Left lung (tissue), 10 donors: ENCODE measurements around the gene TRHDE. TPM values are rescaled to one million over a fixed set of nuclear protein-coding genes. Genes with fewer than 3 reads are reported as not detected.

ENCODE experiments used
- ATAC-seq: fragments of 200-7000 bp; cut with Tn5 transposase; one replicate; pipeline ENCODE4 v1.9.1; 2020; ENCODE audit warnings: moderate library complexity
- DNase-seq, 4 donors: peaks; one replicate each; pipeline ENCODE4 v3.0.0-alpha.2; 2013 to 2020
- H3K27ac ChIP-seq, 2 donors: fragments of 200-600 bp; sonication (generic) in 1 of 2; one replicate each; pipeline versions ENCODE4 v1.5.0 to v1.8.0; 2020 to 2021
- H3K27me3 ChIP-seq, 2 donors: fragments of 200-600 bp; sonication (generic) in 1 of 2; one replicate each; pipeline versions ENCODE4 v1.5.0 to v1.8.0; 2020 to 2021
- H3K36me3 ChIP-seq, 2 donors: fragments of 200-600 bp; sonication (generic) in 1 of 2; one replicate each; pipeline versions ENCODE4 v1.5.0 to v1.8.0; 2020 to 2021
- H3K4me1 ChIP-seq, 2 donors: fragments of 200-600 bp; one replicate each; pipeline ENCODE4 v1.8.0; 2021
- H3K4me3 ChIP-seq, 2 donors: fragments of 200-600 bp; sonication (generic) in 1 of 2; one replicate each; pipeline versions ENCODE4 v1.5.0 to v1.8.0; 2020 to 2021; ENCODE audit warnings: mild to moderate bottlenecking in 1 of 2
- H3K9me3 ChIP-seq, 2 donors: fragments of 200-600 bp; sonication (generic) in 1 of 2; one replicate each; pipeline versions ENCODE4 v1.5.0 to v1.8.0; 2020 to 2021
- intact Hi-C, 2 donors: fragments of 100-400 bp; cut with DNase I; formaldehyde crosslinking; loops; one replicate each; pipeline versions ENCODE4 v1.11.2 to v1.14.2; 2022
- polyA plus RNA-seq, 6 donors: library from polyadenylated mRNA; unstranded; fragments of 120-200 nt; gene quantifications; one replicate each; pipeline ENCODE4 v1.2.1, GENCODE V29; 2013; ENCODE audit not compliant: insufficient read length in 6 of 6
- total RNA-seq, 2 donors: library from RNA; stranded (reverse); fragmentation: NEBNext Ultra II Directional; extraction: Animal tissue kit (Norgen Biotek cat#: 25700); gene quantifications; one replicate each; pipeline ENCODE4 v1.2.1, GENCODE V29; 2021
- TF ChIP-seq, protein P1 (sequence below), 2 donors: fragments of 200-600 bp; sonication (generic) in 1 of 2; IDR thresholded peaks; one replicate each; pipeline versions ENCODE4 v1.5.0 to v1.8.0; 2021; ENCODE audit warnings: antibody characterized with exemption in 2 of 2
- donor health status: DM: no; HTN: yes; CAD: no.
- donor health status: DM: no; HTN: no; CAD: no.

Gene TRHDE
- total and polyA plus RNA-seq, 8 donors: 0.87 to 4.3 (median 2.8) TPM

DNA sequence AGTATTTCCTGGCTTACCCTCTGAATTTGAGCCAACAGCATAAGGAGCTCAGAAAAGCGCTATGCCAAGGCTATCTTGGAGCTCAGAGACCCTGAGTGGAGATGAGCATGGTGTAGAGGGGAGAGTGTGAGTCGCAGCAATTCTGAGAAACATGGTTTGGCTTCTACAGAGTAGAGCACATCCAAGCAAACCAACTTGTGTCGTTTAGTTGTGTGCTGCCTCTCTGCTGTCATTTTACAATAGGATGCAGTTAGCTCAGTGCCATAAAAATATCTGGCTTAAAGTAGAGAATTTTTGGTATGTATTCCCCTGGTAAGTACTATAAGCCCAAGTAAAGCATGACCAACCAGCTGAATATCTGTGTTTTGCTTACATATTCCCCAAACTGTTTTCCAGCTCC, 249.2 kb downstream of the TRHDE start:
- H3K4me3 ChIP-seq: no peak overlapping the region
- DNase-seq: no peak
- intact Hi-C loops: no loop called here
- no peak overlapping the region for H3K27ac ChIP-seq
- no peak for ATAC-seq
- no peaks in the 10 kb centered on the region for H3K27me3 ChIP-seq
- H3K4me1 ChIP-seq: no peaks in the 10 kb centered on the region
- TF ChIP-seq, protein P1, sequence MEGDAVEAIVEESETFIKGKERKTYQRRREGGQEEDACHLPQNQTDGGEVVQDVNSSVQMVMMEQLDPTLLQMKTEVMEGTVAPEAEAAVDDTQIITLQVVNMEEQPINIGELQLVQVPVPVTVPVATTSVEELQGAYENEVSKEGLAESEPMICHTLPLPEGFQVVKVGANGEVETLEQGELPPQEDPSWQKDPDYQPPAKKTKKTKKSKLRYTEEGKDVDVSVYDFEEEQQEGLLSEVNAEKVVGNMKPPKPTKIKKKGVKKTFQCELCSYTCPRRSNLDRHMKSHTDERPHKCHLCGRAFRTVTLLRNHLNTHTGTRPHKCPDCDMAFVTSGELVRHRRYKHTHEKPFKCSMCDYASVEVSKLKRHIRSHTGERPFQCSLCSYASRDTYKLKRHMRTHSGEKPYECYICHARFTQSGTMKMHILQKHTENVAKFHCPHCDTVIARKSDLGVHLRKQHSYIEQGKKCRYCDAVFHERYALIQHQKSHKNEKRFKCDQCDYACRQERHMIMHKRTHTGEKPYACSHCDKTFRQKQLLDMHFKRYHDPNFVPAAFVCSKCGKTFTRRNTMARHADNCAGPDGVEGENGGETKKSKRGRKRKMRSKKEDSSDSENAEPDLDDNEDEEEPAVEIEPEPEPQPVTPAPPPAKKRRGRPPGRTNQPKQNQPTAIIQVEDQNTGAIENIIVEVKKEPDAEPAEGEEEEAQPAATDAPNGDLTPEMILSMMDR (IDR thresholded peaks at IDR 0.05): no peak
- peaks cover 0 to 2% of the 10 kb centered on the region in 2 donors for H3K9me3 ChIP-seq
- no peaks in the 10 kb centered on the region for H3K36me3 ChIP-seq

DNA sequence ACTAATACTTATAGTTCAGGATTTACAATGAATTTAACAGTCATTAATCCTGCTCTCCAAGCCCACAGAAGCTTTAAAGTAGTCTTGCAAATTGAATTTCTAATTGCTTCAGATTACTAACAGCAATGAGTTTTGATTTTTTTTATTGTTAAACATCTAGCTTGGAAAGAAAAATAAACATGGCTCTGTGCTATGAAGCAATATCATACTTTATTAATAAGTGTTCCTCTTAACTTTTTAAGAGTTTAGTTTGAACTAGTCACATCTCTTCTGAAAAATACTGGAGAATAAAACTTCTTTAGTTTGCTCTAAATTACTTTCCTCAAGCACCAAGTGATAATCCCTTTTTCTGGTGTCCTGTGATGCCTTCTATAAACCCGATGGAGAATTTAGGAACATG, 250.2 kb downstream of the TRHDE start:
- Histone ChIP-seq H3K4me3 (no peak overlapping the region), H3K36me3 (no peaks in the 10 kb centered on the region), H3K27me3 (no peaks in the 10 kb centered on the region), H3K9me3 (peaks cover 0 to 2% of the 10 kb centered on the region in 2 donors), H3K4me1 (no peaks in the 10 kb centered on the region), H3K27ac (no peak overlapping the region)
- DNase-seq (no peak), ATAC-seq (peak; percentile 48)
- intact Hi-C loops: no loop called here
- TF ChIP-seq, protein P1 (IDR thresholded peaks at IDR 0.05): no peak

DNA sequence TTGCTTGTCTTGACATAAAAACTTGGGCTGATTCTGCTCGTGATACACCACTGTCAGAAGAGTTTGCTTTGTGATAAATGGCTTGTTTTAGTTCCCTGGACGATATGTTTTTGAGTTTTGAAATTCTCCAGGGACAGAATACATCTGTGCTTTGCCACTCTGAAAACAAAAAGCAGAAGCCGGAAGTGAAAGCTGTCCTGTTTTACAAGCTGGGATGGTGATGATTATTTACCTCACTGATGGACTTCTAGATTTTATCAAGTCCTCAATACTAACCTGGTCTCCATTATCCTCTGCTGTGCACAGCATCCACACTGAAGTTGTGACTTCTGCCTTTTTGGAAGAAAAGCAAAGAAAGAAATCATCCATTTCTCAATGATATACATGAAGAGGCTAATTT, 251.6 kb downstream of the TRHDE start:
- no peak overlapping the region for H3K27ac ChIP-seq
- TF ChIP-seq, protein P1 (IDR thresholded peaks at IDR 0.05): no peak
- H3K4me3 ChIP-seq: no peak overlapping the region
- no peaks in the 10 kb centered on the region for H3K36me3 ChIP-seq
- no peaks in the 10 kb centered on the region for H3K27me3 ChIP-seq
- no peak for DNase-seq
- no peak for ATAC-seq
- no peaks in the 10 kb centered on the region for H3K4me1 ChIP-seq
- H3K9me3 ChIP-seq: peaks cover 0 to 2% of the 10 kb centered on the region in 2 donors
- intact Hi-C loops: no loop called here

DNA sequence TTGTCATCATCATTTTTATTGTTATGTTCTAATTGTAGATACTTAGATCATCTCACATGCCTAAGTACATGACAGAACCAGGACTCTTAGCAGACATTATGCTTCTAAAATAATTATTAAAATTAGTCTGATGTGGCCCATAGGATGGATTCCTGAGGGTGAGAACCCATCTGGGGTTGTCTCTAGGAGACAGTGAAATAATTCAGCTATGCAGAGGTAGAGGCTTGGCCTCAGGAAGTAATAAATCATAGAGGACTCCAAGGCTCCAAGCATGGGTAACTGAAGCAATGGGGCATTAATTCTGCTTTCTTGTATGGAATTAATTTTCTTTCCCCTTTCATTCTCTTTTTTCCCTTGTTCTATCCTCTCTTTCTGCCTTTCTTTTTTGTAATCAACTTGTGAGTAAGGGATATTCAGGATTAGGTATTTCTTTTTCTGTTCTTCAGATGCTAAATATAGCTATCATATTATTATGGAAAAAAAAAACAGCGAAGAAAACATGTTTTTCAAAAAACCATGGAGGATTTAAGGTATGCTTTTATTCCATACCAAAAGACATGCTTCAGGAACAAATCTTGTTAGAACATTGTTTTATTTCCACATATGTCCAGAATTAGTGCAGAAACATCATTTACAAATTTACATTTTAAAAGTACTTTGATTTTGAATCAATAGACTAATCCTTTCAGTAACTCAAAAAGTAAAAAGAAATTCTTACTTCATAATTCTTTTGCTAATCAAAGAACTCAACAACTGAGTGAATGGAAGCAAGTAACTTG, 263.2 kb downstream of the TRHDE start:
- H3K4me3 ChIP-seq: no peak overlapping the region
- intact Hi-C loops: no loop called here
- H3K36me3 ChIP-seq: no peaks in the 10 kb centered on the region
- H3K4me1 ChIP-seq: no peaks in the 10 kb centered on the region
- no peak overlapping the region for H3K27ac ChIP-seq
- H3K27me3 ChIP-seq: no peaks in the 10 kb centered on the region
- ATAC-seq: no peak
- no peak for DNase-seq
- H3K9me3 ChIP-seq: no peaks in the 10 kb centered on the region
- TF ChIP-seq, protein P1 (IDR thresholded peaks at IDR 0.05): no peak

DNA sequence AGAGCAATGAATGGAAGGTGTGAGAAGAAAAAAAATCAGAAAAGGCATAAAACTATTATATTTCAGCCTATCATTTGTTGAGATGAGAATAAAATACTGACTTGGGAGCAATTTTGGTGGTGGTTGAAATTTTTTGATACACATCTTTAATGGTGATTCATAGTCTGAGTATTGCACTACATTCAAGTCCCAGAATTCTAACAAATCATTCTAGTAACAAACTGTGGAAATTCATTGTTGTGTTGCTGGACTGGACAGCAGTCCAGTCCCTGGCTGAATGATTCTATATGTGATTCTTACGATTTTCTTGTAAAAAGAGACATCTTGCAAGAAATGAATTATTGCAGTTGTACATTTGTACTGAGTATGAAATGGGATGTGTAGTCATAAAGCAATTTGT, 268.6 kb downstream of the TRHDE start:
- Histone ChIP-seq H3K27ac (no peak overlapping the region), H3K36me3 (no peaks in the 10 kb centered on the region), H3K9me3 (no peaks in the 10 kb centered on the region), H3K4me3 (no peak overlapping the region), H3K27me3 (no peaks in the 10 kb centered on the region), H3K4me1 (no peaks in the 10 kb centered on the region)
- ATAC-seq (no peak), DNase-seq (no peak)
- TF ChIP-seq, protein P1 (IDR thresholded peaks at IDR 0.05): no peak
- intact Hi-C loops: no loop called here
